Right forelimb (tissue), 1 donor: Measurements from ENCODE around the gene CCNYL1.
A peak's percentile ranks its signal among the peaks of the same experiment; 100 is the strongest.

ENCODE experiments used
- DNase-seq: peaks from one replicate; pipeline ENCODE4 v3.0.0-alpha.2; 2018

The CCNYL1 gene

DNA sequence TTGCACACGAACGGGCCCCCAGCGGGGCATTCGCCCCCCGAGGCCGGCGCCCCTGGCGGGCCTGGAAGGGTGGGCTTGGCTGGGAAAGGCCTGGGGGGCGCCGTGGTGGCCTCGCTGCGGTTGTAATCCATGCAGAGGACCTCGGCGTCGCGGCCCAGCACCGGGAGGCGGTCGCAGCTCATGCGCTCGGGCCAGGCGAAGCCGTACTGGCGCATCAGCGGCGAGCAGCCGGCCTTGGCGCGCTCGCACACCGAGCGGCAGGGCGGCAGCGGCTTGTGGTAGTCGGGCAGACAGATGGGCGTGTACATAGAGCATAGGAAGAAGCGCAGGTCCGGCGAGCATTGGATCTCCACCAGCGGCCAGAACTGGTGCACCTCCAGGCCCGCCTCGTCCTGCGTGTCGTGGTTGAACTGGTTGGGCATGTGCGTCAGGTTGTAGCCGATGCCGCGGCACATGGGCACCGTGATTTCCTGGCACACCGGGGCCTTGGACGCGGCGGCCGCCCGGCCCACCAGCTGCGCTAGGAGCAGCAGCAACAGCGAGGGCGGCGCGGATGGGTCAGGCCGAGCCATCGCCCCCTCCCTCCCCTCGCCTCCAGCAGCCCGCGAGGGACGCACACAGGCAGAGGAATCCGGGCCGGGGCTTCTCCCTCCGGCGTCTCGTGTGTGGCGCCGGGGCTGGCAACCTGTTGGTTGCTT is 56.9 kb downstream of the CCNYL1 start:
- peak; percentile 66 for DNase-seq

DNA sequence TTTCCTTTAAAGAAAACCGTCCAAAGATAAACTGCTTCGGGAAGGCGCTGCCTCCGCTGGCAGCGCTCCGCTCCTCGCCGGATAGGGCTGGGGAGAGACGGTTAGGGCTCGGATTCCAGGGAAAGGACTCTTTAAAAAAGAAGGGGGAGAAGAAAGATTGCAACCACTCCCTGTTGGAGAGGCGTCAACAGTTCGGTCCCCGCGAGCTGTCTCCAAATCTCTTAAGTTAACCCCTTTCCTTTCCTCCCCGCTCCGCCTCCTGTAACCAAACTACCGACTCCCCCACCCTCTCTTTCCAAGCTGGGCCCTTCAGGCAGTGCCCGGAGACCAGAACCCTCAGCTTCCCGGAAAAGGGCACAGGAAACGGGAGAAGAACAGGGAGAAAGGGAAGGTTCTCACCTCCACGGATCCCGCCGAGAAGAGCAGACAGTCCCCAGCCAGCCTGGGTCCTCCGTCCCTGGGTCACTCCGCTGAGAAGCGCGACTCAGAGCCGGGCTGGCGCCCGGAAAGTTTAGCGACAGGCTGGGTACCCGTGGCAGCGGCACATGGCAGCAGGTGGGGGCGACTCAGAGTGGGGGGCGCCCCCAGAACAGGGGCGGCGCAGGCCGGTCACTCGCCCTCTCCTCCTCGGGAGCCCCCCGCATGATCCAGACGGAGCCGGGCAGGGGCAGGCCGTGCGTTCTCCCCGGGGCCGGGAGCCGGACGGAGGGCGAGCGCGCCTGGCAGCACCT is 57.6 kb downstream of the CCNYL1 start:
- peak; percentile 56 for DNase-seq

GRCh38 chr2:207770602-207771404 is 59.4 kb downstream of the CCNYL1 start:
- DNase-seq: no peak

DNA sequence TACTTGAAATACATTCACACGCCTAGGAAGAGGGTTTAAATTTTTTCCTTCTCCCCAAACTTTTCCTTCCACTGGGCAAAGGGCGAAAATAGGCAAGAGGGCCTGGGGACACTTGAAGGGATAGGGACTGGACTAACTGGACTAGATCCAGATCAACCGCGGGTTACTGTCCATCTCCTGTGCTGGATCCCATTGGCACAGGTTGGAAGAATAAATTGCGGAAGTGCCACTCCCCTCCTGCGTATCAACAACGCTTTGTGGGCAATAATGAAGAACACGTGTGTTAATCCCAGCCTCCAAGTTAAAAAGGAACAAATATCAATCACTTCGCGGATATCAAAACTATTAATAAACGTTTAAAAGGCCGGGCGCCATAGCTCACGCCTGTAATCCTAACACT is 60.0 kb downstream of the CCNYL1 start:
- DNase-seq: no peak

GRCh38 chr2:207772081-207772843 is 60.8 kb downstream of the CCNYL1 start:
- no peak for DNase-seq

DNA sequence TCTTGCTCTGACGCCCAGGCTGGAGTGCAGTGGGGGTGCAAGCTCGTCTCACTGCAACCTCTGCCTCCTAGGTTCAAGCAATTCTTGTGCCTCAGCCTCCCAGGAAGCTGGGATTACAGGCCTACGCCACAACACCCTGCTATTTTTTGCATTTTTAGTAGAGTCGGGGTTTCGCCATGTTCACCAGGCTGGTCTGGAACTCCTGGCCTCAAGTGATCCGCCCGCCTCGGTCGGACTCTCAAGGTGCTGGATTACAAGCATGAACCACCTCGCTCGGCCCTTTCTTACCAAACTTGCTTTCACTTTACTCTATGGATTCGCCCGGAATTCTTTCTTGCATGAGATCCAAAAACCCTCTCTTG is 61.4 kb downstream of the CCNYL1 start:
- no peak for DNase-seq

GRCh38 chr2:207775473-207775872 is 64.0 kb downstream of the CCNYL1 start:
- DNase-seq: no peak

GRCh38 chr2:207777124-207777523 is 65.7 kb downstream of the CCNYL1 start:
- no peak for DNase-seq

DNA sequence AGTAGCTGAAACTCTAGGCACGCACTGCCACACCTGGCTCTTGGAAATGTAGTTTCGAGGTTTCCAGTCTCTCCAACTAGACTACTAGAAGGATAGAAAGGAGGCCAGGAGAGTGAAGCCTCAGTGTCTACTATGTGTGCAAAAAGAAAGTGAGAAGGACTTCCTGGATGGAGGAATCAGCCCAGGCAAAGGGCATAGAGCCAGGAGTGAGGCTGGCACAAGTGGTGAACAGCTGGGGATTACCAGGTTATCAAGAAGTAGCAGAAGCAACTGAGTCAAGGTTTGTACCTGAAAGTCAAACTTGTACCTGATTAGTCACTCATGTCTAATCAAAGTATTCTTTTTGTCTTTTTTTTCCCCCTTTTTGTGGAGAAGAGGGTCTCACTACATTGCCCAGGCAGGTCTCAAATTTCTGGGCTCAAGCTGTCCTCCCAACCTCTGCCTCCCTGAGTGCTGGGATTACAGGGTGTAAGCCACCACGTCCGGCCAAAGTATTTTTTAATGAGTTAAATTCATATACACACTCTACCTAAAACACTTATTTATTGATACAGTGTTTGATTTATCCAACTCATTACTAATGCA is 67.0 kb downstream of the CCNYL1 start:
- DNase-seq: no peak

DNA sequence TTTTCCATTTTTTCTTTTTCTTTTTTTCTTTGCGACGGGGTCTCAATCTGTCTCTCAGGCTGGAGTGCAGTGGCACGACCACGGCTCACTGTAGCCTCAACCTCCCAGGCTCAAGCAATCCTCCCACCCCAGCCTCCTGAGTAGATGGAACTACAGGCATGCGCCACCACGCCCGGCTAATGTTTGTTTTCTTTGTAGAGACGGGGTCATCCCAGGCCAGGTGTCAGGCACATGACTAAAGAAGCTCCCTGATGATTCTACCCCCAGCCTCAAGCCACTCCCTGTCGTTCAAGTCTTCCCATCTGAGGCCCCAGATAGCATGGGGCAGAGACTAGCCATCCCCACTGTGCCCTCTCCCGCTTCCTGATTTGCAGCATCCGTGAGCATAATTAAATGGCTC is 68.1 kb downstream of the CCNYL1 start:
- no peak for DNase-seq

DNA sequence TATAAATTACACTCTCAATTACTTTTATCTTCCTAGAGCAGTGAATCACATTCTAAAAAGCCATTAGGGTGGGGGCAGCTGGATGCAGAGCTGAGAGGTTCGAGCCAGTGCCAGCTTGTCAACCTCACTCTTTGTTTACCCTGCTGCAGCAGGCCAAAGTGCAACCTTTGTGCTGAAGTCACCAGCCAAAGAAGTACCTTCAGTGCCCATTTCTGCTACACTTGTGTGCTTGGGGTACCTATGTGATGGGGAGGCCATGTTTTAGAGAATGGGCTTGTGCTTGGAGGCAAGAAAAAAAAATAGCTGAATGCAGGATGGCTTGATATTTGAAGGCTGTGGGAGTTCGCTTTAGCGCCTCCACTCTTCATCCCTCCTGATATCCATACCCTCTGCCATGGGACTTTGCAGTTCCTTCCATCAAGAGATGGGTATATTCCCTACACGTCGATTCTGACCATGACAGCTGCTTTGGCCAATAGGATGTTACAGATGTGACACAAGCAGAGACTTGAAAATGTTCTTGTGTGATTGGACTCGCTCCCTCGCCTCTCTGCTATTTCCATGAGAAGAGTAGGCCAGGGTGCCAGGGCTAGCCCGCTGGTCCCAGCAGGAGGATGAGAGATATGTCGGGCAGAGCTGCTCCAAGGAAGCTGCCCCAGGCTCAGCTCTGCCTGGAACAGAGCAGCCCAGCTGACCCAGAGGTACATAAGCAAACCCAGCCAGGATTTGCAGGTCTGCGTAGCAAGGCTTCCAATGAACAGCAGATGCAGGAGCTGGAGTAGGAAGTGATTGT is 71.0 kb downstream of the CCNYL1 start:
- no peak for DNase-seq

DNA sequence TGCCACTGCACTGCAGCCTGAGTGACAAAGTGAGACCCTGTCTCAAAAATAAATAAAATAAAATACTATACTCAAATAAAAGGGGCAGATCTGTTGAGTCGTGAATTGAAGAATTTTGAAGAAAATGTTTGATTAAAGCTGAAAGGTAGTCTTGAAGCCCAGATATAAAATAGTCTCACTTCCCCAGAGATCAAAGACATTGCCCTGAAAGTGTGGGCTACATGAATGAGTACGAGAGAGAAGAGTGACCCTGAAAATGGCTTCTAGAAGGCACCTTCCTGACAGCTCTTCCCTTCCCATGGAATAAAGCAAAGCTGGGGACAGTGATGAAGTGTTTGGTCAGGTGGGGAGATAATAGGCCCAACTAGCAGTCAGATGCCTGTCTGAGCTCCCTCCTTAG is 72.1 kb downstream of the CCNYL1 start:
- DNase-seq: no peak

GRCh38 chr2:207784898-207785297 is 73.5 kb downstream of the CCNYL1 start:
- no peak for DNase-seq

- no peak for DNase-seq
These were observed 75.6 kb downstream of the CCNYL1 start for GRCh38 chr2:207787017-207787416.

- no peak for DNase-seq
These were observed 76.4 kb downstream of the CCNYL1 start for GRCh38 chr2:207787800-207788199.

GRCh38 chr2:207790898-207791297 is 79.5 kb downstream of the CCNYL1 start:
- DNase-seq: no peak

DNA sequence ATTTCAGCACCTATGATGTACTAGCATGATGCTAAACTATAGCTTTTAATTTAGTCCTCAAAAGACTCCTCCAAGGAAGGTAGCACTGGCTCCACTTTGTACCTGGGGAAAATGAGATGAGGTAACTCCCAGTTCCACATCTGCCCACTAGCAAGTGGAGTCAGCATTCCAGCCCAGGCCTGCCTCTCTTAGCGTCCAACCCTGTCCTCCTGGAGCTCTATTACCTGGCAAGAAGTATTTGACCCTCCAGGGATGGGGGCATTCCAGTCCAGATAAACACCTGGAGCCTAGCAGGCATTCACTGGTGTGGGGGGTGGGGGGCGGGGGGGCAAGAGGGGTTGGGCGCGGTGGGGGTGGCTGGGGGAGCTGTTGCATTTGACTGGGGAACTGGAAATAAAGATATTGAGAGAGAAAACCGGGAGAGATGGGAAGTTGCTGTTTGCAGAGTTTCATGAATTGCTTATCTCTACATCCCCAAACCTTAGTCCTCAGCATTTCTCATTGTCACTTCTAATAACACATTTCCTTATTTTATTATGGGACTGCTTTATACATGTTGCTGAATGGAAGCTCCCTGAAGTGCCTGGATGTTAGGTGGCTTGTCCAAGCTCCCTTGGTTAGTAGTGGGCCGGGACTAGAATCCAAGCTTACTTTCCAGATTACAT is 80.3 kb downstream of the CCNYL1 start:
- DNase-seq: no peak

GRCh38 chr2:207792244-207792785 is 80.9 kb downstream of the CCNYL1 start:
- no peak for DNase-seq

- DNase-seq: no peak
These were observed 85.3 kb downstream of the CCNYL1 start for GRCh38 chr2:207796585-207797350.

DNA sequence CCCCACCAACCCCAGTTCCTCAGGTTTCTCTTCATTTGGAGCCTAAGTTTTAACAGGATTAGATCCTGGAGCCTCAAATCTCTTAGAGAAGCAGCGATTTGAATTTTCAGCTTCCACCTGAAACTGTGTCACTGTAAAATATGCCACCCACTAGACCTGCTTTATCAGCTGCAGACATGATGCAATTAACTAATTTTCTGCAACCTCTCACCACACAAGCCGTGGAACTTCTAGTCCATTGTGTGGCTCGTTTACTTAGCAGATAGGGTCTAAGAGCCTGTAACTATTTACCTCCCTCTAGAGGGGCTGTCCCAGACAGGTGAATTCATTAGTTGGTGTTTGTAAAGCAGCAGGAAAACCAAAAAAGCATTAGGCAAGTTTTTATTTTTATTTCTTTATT is 89.8 kb downstream of the CCNYL1 start:
- DNase-seq: no peak
